Left ventricle myocardium inferior (tissue), 1 donor: ENCODE data around the gene NAALADL2. TPM values are rescaled to one million over a fixed set of nuclear protein-coding genes. Genes with fewer than 3 reads are reported as not detected.

Experiments used
- DNase-seq: peaks from one replicate; pipeline ENCODE4 v3.0.0-alpha.2; 2020
- H3K27ac ChIP-seq: fragments of 200-600 bp; replicated peaks from 2 replicates; pipeline ENCODE4 v1.8.0; 2021
- H3K27me3 ChIP-seq: fragments of 200-600 bp; 2 replicates; pipeline ENCODE4 v1.8.0; 2021; ENCODE audit warnings: low read depth
- H3K36me3 ChIP-seq: fragments of 200-600 bp; 2 replicates; pipeline ENCODE4 v1.8.0; 2021
- H3K4me1 ChIP-seq: fragments of 200-600 bp; 2 replicates; pipeline ENCODE4 v1.8.0; 2021
- H3K4me3 ChIP-seq: fragments of 200-600 bp; 2 replicates; pipeline ENCODE4 v1.8.0; 2021; ENCODE audit warnings: mild to moderate bottlenecking, moderate library complexity
- H3K9me3 ChIP-seq: fragments of 200-600 bp; replicated peaks from 2 replicates; pipeline ENCODE4 v1.8.0; 2021
- CTCF ChIP-seq: fragments of 200-600 bp; IDR thresholded peaks from 2 replicates; pipeline ENCODE4 v1.8.0; 2021; ENCODE audit warnings: antibody characterized with exemption, mild to moderate bottlenecking, borderline replicate concordance
- intact Hi-C: fragments of 100-400 bp; cut with micrococcal nuclease; formaldehyde crosslinking; loops from one replicate; pipeline ENCODE4 v1.11.0; 2022
- total RNA-seq: library from RNA; stranded (reverse); fragmentation: NEBNext Ultra II Directional; extraction: Animal tissue kit (Norgen Biotek cat#: 25700); gene quantifications from one replicate; pipeline ENCODE4 v1.2.1, GENCODE V29; 2021
- donor health status: DM: no; HTN: yes; CAD: no; lungs with severe emphysema.

The NAALADL2 gene
- total RNA-seq, 1 donor from 2014 or later = 5.8 TPM

- TF ChIP-seq CTCF = no peak
- no peak for DNase-seq
- Histone ChIP-seq H3K36me3 (no peaks in the 10 kb centered on the region), H3K27ac (no peak overlapping the region), H3K27me3 (no peaks in the 10 kb centered on the region), H3K9me3 (no peaks in the 10 kb centered on the region), H3K4me1 (no peaks in the 10 kb centered on the region), H3K4me3 (no peak overlapping the region)
- intact Hi-C loops = no loop called here
Observed at GRCh38 chr3:175007306-175007705, 148.2 kb downstream of the NAALADL2 start.

- Histone ChIP-seq H3K4me3 (no peak overlapping the region), H3K27ac (no peak overlapping the region), H3K9me3 (no peaks in the 10 kb centered on the region), H3K4me1 (no peaks in the 10 kb centered on the region), H3K36me3 (no peaks in the 10 kb centered on the region), H3K27me3 (no peaks in the 10 kb centered on the region)
- DNase-seq = no peak
- no peak for TF ChIP-seq CTCF
- intact Hi-C loops = no loop called here
Observed at GRCh38 chr3:175009295-175009694, 150.2 kb downstream of the NAALADL2 start.

GRCh38 chr3:175015056-175015635 lies 156.0 kb downstream of the NAALADL2 start:
- TF ChIP-seq CTCF = no peak
- Histone ChIP-seq H3K4me3 (no peak overlapping the region), H3K27me3 (no peaks in the 10 kb centered on the region), H3K27ac (no peak overlapping the region), H3K4me1 (no peaks in the 10 kb centered on the region), H3K36me3 (no peaks in the 10 kb centered on the region), H3K9me3 (no peaks in the 10 kb centered on the region)
- intact Hi-C loops = no loop called here
- no peak for DNase-seq

GRCh38 chr3:175018946-175019727 lies 160.0 kb downstream of the NAALADL2 start:
- Histone ChIP-seq H3K9me3 (no peaks in the 10 kb centered on the region), H3K27me3 (no peaks in the 10 kb centered on the region), H3K4me1 (no peaks in the 10 kb centered on the region), H3K36me3 (no peaks in the 10 kb centered on the region), H3K4me3 (no peak overlapping the region), H3K27ac (no peak overlapping the region)
- no peak for TF ChIP-seq CTCF
- no peak for DNase-seq
- intact Hi-C loops = no loop called here

- intact Hi-C loops = no loop called here
- no peaks in the 10 kb centered on the region for H3K27me3 ChIP-seq
- no peaks in the 10 kb centered on the region for H3K36me3 ChIP-seq
- no peaks in the 10 kb centered on the region for H3K4me1 ChIP-seq
- H3K27ac ChIP-seq = no peak overlapping the region
- no peaks in the 10 kb centered on the region for H3K9me3 ChIP-seq
- no peak overlapping the region for H3K4me3 ChIP-seq
- no peak for TF ChIP-seq CTCF
- no peak for DNase-seq
Observed at GRCh38 chr3:175020101-175020500, 161.0 kb downstream of the NAALADL2 start.
